ENCODE results near the gene SLC37A1.
A peak's percentile ranks its signal among the peaks of the same experiment; 100 is the strongest.

The SLC37A1 gene

GRCh38 chr21:42537106-42537742, 23.6 kb downstream of the SLC37A1 start:
- Mint-ChIP-seq H3K4me1 (peaks cover 42% of the 10 kb centered on the region), H3K9me3 (no peaks in the 10 kb centered on the region), H3K27ac (no peak overlapping the region), H3K27me3 (ENCODE audit: low read depth, poor library complexity) (peaks cover 3% of the 10 kb centered on the region), H3K36me3 (ENCODE audit: low read depth) (no peaks in the 10 kb centered on the region), H3K4me3 (no peak overlapping the region)
- peak; percentile 13 for TF ChIP-seq CTCF (IDR thresholded peaks at IDR 0.05)
- no peak for DNase-seq

GRCh38 chr21:42538479-42539275, 25.0 kb downstream of the SLC37A1 start:
- Mint-ChIP-seq H3K4me3 (no peak overlapping the region), H3K4me1 (peaks cover 43% of the 10 kb centered on the region), H3K9me3 (no peaks in the 10 kb centered on the region), H3K27ac (no peak overlapping the region), H3K27me3 (ENCODE audit: low read depth, poor library complexity) (peaks cover 3% of the 10 kb centered on the region), H3K36me3 (ENCODE audit: low read depth) (no peaks in the 10 kb centered on the region)
- no peak for TF ChIP-seq CTCF (IDR thresholded peaks at IDR 0.05)
- no peak for DNase-seq

- H3K9me3 Mint-ChIP-seq = no peaks in the 10 kb centered on the region
- no peaks in the 10 kb centered on the region for H3K36me3 Mint-ChIP-seq (ENCODE audit: low read depth)
- H3K27ac Mint-ChIP-seq = peak overlapping the region; percentile 51
- DNase-seq = no peak
- H3K4me3 Mint-ChIP-seq = no peak overlapping the region
- TF ChIP-seq CTCF (IDR thresholded peaks at IDR 0.05) = no peak
- peaks cover 39% of the 10 kb centered on the region for H3K4me1 Mint-ChIP-seq
- peaks cover 3% of the 10 kb centered on the region for H3K27me3 Mint-ChIP-seq (ENCODE audit: low read depth, poor library complexity)
Observed at GRCh38 chr21:42539342-42539741, 25.7 kb downstream of the SLC37A1 start.

GRCh38 chr21:42539931-42540343, 26.3 kb downstream of the SLC37A1 start:
- DNase-seq = peak; percentile 44
- TF ChIP-seq CTCF (IDR thresholded peaks at IDR 0.05) = peak; percentile 36
- Mint-ChIP-seq H3K4me1 (peaks cover 40% of the 10 kb centered on the region), H3K9me3 (no peaks in the 10 kb centered on the region), H3K4me3 (no peak overlapping the region), H3K36me3 (ENCODE audit: low read depth) (no peaks in the 10 kb centered on the region), H3K27ac (no peak overlapping the region), H3K27me3 (ENCODE audit: low read depth, poor library complexity) (peaks cover 3% of the 10 kb centered on the region)

GRCh38 chr21:42540396-42540795, 26.7 kb downstream of the SLC37A1 start:
- no peak for DNase-seq
- Mint-ChIP-seq H3K27me3 (ENCODE audit: low read depth, poor library complexity) (peaks cover 7% of the 10 kb centered on the region), H3K36me3 (ENCODE audit: low read depth) (no peaks in the 10 kb centered on the region), H3K27ac (no peak overlapping the region), H3K4me1 (peaks cover 44% of the 10 kb centered on the region), H3K4me3 (no peak overlapping the region), H3K9me3 (no peaks in the 10 kb centered on the region)
- no peak for TF ChIP-seq CTCF (IDR thresholded peaks at IDR 0.05)
